T-helper 1 cell treated with Interleukin-12 subunit alpha and Interleukin-12 subunit beta and Interleukin-4 antibody, amounts not matched to agents 30 μg/mL and 1 μg/mL, for 36 hours (primary cell): ENCODE measurements around the gene GPR142.

Experiments used
- H3K27ac Mint-ChIP-seq: one replicate; pipeline ENCODE4 v1.8.0; 2021; ENCODE audit warnings: mild to moderate bottlenecking, mixed read lengths
- H3K27me3 Mint-ChIP-seq: one replicate; pipeline ENCODE4 v1.8.0; 2021; ENCODE audit warnings: low read depth, mixed read lengths
- H3K36me3 Mint-ChIP-seq: one replicate; pipeline ENCODE4 v1.8.0; 2021; ENCODE audit warnings: low read depth, mixed read lengths
- H3K4me1 Mint-ChIP-seq: one replicate; pipeline ENCODE4 v1.8.0; 2021; ENCODE audit warnings: low read depth, mixed read lengths
- H3K4me3 Mint-ChIP-seq: one replicate; pipeline ENCODE4 v1.8.0; 2021; ENCODE audit warnings: mild to moderate bottlenecking, moderate library complexity, mixed read lengths
- H3K9me3 Mint-ChIP-seq: one replicate; pipeline ENCODE4 v1.8.0; 2021; ENCODE audit warnings: mixed read lengths

The GPR142 gene

DNA sequence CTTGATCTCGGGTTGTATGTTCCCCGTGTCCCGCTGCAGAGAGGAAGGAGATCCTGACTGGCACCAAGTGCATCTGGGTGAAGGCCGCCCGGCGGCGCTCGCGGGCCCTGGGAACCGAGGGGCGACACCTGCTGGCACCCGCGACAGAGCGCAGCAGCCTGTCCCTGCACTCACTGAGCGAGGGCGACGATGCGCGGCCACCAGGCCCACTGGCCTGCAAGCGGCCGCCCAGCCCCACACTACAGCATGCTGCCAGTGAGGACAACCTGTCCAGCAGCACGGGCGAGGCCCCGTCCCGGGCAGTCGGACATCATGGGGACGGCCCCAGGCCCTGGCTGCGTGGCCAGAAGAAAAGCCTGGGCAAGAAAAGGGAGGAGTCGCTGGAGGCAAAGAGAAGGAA lies 13.2 kb upstream of the GPR142 start:
- Mint-ChIP-seq H3K9me3 (no peaks in the 10 kb centered on the region), H3K27ac (no peak overlapping the region), H3K27me3 (peaks cover 66% of the 10 kb centered on the region), H3K36me3 (no peaks in the 10 kb centered on the region), H3K4me1 (no peaks in the 10 kb centered on the region), H3K4me3 (no peak overlapping the region)

DNA sequence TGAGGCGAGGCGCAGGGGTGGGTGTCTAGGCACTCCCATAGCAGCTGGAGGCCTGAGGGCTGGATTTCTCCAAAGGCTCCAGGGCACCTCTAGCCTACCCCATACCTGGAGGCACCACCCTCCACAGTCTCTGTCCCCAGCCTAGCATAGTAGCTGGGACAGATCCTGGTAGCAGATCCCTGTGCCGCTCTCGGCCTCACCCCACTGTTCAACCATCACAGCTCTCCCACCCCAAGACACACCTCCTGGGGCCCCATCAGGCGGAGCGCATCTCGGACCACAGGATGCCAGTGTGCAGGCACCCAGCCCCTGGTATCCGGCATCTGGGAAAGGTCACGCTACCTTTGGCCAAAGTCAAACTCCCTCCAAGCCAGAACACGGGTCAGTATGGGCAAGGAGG lies 12.7 kb upstream of the GPR142 start:
- Mint-ChIP-seq H3K9me3 (no peaks in the 10 kb centered on the region), H3K27me3 (peaks cover 66% of the 10 kb centered on the region), H3K36me3 (no peaks in the 10 kb centered on the region), H3K4me3 (no peak overlapping the region), H3K27ac (no peak overlapping the region), H3K4me1 (no peaks in the 10 kb centered on the region)

DNA sequence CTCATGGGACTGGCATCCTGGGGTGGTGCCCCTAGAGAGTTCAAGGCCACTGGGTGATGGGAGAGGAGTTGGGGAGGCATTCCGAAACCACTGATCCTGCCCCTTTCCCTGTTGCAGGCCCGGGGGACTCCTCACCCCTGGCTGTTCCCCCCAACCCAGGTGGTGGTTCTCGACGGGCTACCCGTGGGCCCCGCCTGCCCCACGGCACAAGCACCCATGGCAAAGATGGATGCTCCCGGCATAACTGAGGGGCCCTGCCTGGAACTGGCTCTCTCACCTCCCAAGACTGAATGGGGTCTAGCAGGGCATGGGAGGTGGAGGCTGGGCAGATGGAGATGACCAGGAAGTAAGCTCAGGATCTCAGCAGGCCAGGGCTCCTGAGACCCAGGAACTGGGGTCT lies 12.2 kb upstream of the GPR142 start:
- peaks cover 63% of the 10 kb centered on the region for H3K27me3 Mint-ChIP-seq
- H3K4me3 Mint-ChIP-seq, result no peak overlapping the region
- H3K9me3 Mint-ChIP-seq, result no peaks in the 10 kb centered on the region
- H3K27ac Mint-ChIP-seq, result no peak overlapping the region
- no peaks in the 10 kb centered on the region for H3K36me3 Mint-ChIP-seq
- no peaks in the 10 kb centered on the region for H3K4me1 Mint-ChIP-seq

DNA sequence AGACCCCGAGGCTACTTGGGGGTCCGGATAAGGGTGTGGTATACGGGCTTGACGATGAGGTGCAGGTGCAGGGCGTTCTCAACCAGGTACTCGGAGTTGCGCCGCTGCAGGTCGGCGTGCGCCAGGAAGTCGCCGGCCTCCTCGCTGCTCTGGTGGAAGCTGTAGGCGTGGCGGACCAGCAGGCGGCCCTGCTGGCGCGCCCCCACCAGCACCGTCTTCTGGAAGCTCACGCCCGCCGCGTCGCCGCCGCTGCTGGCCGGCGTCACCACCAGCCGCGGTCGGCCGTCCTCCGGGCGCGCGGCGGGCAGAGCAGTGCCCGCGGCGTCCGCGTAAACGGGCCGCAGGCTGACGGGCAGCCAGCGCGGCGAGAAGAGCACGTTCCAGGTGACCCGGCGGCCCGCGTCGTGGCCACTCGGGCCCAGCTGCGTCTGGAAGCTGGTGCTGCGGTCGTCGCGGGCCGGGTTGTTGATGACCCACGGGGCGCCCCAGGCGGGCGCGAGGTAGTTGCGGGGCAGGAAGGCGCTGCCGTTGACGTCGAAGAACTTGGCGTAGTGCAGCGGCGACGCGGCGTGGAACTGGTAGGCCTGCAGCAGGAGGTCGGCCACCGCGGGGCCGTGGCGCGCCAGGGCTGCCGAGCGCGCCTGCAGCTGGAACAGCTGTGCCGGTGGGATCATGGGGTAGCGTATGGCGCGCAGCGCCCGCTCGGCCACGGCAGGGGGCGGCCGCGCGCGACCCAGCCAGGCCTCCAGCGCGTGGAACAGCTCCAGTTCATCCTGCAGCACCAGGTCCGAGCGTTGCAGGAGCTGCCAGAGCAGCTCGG lies 10.4 kb upstream of the GPR142 start:
- Mint-ChIP-seq H3K4me3 (no peak overlapping the region), H3K4me1 (no peaks in the 10 kb centered on the region), H3K27me3 (peaks cover 62% of the 10 kb centered on the region), H3K9me3 (no peaks in the 10 kb centered on the region), H3K36me3 (no peaks in the 10 kb centered on the region), H3K27ac (no peak overlapping the region)

DNA sequence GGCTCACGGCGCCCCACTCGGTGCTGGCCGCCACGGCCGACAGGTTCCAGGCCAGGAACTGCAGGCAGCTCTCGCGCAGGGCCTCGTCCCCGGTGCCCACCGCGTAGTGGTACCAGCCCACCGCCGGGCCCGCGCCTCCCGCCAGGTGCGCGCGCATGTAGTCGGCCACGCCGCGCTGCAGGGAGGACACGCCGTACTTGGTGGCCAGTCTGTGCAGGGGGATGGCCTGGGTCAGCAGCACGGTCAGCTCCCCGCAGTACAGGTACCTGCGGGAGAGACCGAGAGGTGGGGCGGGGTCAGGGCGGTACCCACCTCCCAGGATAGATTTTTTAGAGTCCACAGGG lies 9.9 kb upstream of the GPR142 start:
- no peaks in the 10 kb centered on the region for H3K36me3 Mint-ChIP-seq
- H3K27ac Mint-ChIP-seq, result no peak overlapping the region
- no peak overlapping the region for H3K4me3 Mint-ChIP-seq
- H3K9me3 Mint-ChIP-seq, result no peaks in the 10 kb centered on the region
- H3K4me1 Mint-ChIP-seq, result no peaks in the 10 kb centered on the region
- H3K27me3 Mint-ChIP-seq, result peaks cover 60% of the 10 kb centered on the region

DNA sequence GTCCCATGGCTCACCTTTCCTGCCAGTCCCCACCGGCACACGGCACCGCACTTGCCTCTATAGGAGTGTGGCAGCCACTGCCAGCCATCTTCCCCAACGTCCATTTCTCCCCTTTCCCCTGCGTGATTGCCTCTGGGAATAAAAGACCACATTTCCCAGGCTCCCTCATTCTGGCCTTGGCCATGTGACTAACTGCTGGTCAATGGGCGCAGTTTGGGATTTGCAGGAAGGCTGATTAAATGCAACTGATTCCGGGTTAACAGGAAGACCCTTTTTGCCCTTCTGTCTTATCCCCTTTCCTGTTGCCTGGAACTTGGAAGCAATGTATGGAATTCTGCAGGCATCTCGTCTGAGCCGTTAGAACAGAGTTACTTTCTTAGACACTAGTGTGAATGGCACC lies 8.6 kb upstream of the GPR142 start:
- Mint-ChIP-seq H3K4me1 (no peaks in the 10 kb centered on the region), H3K27me3 (peaks cover 51% of the 10 kb centered on the region), H3K27ac (no peak overlapping the region), H3K9me3 (no peaks in the 10 kb centered on the region), H3K4me3 (no peak overlapping the region), H3K36me3 (no peaks in the 10 kb centered on the region)

DNA sequence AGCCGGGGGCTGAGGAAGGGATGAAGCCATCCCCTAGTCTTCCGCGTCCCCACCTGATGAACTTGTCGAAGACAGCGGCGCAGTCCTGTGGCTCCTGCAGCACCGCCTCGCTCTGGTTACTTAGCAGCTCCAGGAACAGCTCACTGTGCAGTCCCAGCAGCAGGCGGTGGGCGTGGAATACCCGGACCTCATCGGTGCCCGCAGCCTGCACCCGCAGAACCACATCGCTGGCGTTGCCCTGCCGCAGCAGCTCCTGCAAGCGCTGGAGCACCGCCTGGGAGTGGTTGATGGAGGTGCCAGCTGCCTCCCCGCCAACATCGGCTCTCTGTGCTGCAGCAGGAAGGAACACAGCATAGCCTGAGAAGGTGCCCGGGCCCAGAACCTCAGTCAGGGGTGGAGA lies 7.4 kb upstream of the GPR142 start:
- no peaks in the 10 kb centered on the region for H3K9me3 Mint-ChIP-seq
- peaks cover 40% of the 10 kb centered on the region for H3K27me3 Mint-ChIP-seq
- no peaks in the 10 kb centered on the region for H3K4me1 Mint-ChIP-seq
- no peak overlapping the region for H3K4me3 Mint-ChIP-seq
- no peak overlapping the region for H3K27ac Mint-ChIP-seq
- H3K36me3 Mint-ChIP-seq, result no peaks in the 10 kb centered on the region

DNA sequence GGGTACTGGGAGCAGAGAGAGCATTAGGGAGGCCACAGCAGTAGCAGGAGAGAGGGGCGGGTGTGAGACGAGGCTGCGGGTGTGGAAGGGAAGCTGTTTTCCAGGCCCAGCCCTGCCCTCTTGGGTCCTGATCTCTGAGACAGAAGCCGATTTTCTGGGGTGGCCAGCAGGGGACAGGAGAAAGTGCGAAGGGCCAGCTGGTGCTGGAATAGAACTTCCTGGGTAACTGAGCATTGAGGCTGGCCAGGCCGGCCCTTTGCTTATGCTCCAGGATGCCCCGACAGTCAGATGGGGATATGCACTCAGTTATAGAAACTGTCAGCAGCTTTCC lies 6.4 kb upstream of the GPR142 start:
- Mint-ChIP-seq H3K36me3 (no peaks in the 10 kb centered on the region), H3K9me3 (no peaks in the 10 kb centered on the region), H3K27me3 (peaks cover 32% of the 10 kb centered on the region), H3K4me3 (no peak overlapping the region), H3K4me1 (no peaks in the 10 kb centered on the region), H3K27ac (no peak overlapping the region)

DNA sequence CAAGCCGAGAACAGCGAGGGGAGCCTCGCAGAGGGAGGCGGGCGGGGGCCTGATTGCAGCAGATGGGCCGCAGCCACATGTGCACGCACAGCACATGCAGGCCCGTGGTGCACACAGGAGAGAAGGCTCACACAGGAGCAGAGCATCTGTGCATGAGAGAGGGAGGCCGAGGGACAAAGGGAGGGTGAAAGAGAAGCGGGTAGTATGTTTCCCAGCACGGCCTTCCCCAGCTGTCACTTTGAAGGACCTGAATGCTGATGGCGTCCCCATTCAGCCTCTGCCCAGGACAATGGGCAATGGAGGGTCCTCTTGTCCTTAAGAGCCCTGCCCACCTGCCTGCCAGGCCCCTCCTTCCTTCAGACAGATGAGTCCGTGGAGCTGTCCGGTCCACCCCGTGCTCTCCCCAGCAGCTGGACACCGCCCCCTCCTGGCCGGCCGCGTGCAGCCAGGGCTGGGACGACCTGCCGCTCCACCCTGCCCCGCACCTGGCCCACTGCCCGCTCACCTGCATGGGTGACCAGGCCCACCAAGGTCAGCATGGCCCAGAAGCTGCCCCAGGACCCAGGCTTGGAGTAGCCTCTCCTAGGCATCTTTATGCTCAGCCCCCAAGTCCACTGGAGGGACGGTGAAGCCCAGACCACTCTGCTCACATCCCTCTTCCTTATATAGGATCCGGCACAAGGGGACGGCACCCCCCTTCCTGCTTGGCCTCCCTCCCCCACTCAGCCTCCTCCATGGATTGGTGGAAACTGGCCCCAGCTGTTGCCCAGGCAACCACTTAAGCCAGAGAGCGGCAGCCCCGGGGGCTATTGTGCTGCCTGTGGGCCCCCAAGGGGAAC lies 5.9 kb upstream of the GPR142 start, which contains the start of gene BTBD17:
Gene BTBD17, minus strand, starts transcription at position 639 of the 839 bp plus-strand sequence. Its CDS starts 49 bp downstream, at position 590.
- Mint-ChIP-seq H3K4me3 (no peak within 1 kb of the TSS), H3K27ac (no peak within 1 kb of the TSS), H3K27me3 (peaks cover 26% of the 10 kb centered on the region), H3K9me3 (no peaks in the 10 kb centered on the region), H3K4me1 (no peaks in the 10 kb centered on the region), H3K36me3 (no peaks in the 10 kb centered on the region)

DNA sequence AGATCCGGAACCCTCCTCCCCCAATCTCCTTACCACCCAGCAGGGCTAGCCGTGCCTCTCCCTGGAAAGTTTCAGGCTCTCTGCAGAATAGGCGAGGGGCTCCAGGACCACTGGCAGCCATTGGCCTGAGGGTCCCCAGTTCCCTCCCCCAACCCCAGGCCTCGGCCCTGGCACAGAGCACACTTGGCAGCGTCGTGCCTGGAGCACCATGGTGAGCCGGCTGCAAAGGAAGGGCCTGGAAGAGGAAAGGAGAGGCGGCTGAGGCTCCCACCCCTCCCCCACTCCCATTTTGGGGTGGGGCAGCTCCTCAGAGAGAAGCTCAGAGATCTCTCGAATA lies 5.3 kb upstream of the GPR142 start:
- peaks cover 25% of the 10 kb centered on the region for H3K27me3 Mint-ChIP-seq

DNA sequence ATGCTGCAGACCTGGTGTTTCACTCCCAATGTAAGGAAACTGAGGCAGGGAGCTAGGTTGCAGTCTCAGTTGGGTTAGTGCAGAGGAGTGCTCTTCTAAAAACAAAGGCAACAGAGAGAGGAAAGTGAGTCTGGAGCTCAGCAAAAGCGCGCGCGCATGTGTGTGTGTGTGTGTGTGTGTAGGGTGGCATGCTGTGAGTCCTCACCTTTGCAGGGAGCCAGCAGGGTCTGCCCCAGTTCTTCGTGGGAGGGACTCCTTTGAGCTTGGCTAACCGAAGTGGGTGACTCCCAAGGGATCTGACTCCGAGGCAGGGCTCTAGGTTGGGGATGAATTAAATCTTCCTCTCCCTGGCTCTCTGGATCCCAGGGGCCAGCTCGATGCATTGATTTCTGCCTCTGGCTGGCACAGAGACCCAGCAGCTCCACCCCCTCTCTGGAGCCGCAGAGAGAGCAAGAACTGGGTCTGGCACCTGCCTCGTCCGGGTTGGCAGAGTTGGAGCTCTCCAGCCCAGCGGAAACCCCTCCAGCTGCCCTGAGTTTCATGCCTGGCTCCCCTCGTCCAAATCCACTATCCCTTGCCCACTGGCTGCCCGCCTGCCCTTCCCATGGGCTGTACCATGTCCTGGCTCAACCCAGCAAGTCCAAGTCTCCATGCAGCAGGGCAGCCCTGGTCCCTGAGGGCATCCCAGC lies 4.4 kb upstream of the GPR142 start:
- Mint-ChIP-seq H3K9me3 (no peaks in the 10 kb centered on the region), H3K27me3 (peaks cover 20% of the 10 kb centered on the region), H3K36me3 (no peaks in the 10 kb centered on the region), H3K4me3 (no peak overlapping the region), H3K4me1 (peaks cover under 1% of the 10 kb centered on the region), H3K27ac (no peak overlapping the region)

More for the DNA sequence above, 5.3 kb upstream of the GPR142 start:
- H3K9me3 Mint-ChIP-seq, result no peaks in the 10 kb centered on the region
- H3K4me3 Mint-ChIP-seq, result no peak overlapping the region
- no peak overlapping the region for H3K27ac Mint-ChIP-seq
- no peaks in the 10 kb centered on the region for H3K4me1 Mint-ChIP-seq
- no peaks in the 10 kb centered on the region for H3K36me3 Mint-ChIP-seq

DNA sequence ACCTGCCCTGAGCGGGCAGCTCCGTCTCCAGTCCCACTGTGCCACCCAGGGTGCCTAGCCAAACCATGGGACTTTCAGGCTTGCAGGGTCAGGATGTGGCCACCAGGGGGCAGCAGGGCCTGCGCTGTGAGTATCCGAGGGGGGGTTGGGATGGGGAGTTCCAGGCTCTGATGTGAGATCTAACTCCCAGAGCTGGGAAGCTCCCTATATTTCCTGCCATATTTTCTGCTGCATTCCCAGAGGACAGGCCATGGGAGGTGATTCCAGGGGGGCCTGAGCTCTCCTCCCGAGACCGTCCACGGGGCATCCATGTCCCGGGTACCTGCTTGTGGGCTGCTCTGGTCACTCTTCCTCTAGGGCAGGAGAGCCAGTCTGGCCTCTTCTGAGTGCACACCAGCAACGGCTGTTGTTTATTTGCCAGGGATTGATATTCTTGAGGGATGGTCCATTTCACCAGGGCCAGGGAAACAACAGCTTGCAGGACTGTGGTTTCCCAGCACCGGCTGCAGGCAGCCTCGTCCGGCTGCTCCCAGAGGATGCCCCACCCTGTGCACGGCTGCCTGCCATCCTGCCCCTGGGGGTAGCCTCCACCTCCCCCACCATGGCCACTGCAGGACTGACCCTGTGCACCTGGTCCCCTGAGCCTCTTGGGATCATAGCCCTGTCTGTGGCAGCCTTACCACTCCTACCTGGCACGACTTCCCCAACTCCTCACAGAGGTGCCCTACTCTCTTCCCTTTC lies 1.2 kb downstream of the GPR142 start:
- H3K4me3 Mint-ChIP-seq, result peak overlapping the region; percentile 29

DNA sequence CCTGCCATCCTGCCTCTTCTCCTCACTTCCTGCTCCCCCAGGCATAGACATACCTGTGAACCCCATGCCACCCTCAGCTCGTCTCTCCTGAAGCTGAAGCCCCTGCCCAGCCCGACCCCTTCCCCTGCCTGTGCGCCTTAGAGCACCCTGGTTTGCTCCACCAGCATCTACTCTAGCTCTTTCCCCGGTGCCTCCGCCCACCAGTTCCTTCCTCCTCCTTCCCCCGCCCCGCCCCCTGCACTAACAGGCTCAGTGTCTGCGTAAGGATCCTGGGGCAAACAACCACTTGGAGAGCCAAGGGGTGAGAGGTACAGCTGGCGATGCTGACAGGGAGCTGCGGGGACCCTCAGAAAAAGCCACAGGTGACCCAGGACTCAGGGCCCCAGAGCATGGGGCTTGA lies 1.9 kb downstream of the GPR142 start:
- no peaks in the 10 kb centered on the region for H3K9me3 Mint-ChIP-seq

More for the DNA sequence above, 1.2 kb downstream of the GPR142 start:
- Mint-ChIP-seq H3K4me1 (peaks cover 13% of the 10 kb centered on the region), H3K9me3 (no peaks in the 10 kb centered on the region), H3K36me3 (no peaks in the 10 kb centered on the region), H3K27ac (no peak overlapping the region), H3K27me3 (peaks cover 3% of the 10 kb centered on the region)

More for the DNA sequence above, 1.9 kb downstream of the GPR142 start:
- Mint-ChIP-seq H3K4me3 (peak overlapping the region; percentile 29), H3K27me3 (peaks cover 3% of the 10 kb centered on the region), H3K36me3 (no peaks in the 10 kb centered on the region), H3K27ac (peak overlapping the region; percentile 71), H3K4me1 (peaks cover 13% of the 10 kb centered on the region)
